C4-2B (cell line): Measurements from ENCODE around the gene SULT2B1.

Experiments used
- CTCF ChIP-seq: fragments of 450-650 bp; conservative IDR thresholded peaks from 2 replicates; pipeline ENCODE4 v1.5.1; 2017; ENCODE audit warnings: mild to moderate bottlenecking
- ZFX ChIP-seq: fragments of 450-650 bp; IDR thresholded peaks from 2 replicates; pipeline ENCODE4 v1.6.1; 2017

- TF ChIP-seq CTCF (peak; percentile 50), ZFX (no peak)
Measured at GRCh38 chr19:48506138-48506733, 45.7 kb upstream of the SULT2B1 start.
